GM18517 (cell line): ENCODE measurements around the gene GALNS.
"Not testable (repeated sequence)": the region's sequence is repeated elsewhere in the genome, so short reads cannot be mapped to it uniquely, and the experiment has no call there.

Experiments used
- ATAC-seq: cut with Tn5 transposase; IDR thresholded peaks from one replicate; pipeline ENCODE4 v1.9.1; 2021; ENCODE audit warnings: mild to moderate bottlenecking, moderate library complexity; ENCODE audit not compliant: unreplicated experiment

Gene GALNS

DNA sequence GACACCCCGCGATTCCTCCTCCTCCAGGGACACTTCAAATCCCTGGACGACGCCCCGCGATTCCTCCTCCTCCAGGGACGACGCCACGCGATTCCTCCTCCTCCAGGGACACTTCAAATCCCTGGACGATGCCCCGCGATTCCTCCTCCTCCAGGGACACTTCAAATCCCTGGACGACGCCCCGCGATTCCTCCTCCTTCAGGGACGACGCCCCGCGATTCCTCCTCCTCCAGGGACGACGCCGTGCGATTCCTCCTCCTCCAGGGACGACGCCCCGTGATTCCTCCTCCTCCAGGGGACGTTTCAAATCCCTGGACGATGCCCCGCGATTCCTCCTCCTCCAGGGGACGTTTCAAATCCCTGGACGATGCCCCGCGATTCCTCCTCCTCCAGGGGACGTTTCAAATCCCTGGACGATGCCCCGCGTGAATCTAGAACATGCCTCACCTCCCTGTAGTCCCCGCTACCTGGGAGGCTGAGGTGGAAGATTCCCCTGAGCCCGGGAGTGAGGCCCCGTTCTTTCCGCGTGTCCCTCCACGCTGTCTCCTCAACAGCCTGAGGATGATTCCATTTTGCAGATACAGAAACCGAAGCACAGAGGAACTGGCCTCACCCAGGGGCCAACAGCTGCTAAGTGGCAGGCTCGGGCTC is 33.1 kb upstream of the GALNS start:
- not testable (repeated sequence) for ATAC-seq

DNA sequence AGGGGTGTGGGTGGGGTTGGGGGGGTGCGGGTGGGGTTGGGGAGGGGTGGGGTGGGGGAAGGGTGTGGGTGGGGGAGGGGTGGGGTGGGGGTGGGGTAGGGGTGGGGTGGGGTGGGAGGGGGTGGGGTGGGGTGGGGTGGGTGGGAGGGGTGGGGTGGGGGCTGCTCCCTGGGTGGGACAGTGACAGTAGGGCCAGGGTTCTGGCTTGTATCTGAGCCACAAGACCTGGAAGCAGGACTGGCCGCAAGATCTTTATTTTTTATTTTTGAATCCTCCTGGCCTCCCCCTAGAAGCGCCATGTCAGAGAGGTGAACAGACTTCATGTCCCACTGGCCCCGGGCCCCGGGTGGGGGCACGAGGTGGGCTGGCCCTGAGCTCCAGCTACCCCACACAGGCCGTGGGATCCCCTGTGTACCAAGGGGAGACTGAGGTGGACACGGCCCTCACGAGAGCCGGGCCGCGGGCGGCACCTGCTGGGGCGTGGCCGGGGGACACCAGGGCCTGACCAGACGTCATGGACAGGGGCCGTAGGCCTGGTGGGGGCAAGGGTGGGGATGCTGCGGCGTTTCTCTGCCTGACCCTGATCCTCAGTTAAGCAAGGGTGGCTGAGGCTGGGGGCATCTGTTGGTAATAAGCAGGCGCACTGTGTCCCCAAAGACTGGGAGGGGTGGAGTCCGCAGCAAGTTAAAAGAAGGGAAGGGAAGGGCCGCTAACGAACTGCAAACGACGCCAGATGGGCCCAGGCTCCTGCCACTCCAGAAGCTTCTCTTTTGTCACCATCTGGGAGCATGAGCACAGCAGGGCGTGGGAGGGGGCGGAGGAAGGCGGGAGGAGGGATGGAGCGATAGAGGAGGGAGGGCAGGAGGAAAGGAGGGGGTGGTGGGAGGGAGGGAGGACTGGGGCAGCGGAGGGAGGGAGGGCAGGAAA is 32.0 kb upstream of the GALNS start:
- ATAC-seq, result no peak

DNA sequence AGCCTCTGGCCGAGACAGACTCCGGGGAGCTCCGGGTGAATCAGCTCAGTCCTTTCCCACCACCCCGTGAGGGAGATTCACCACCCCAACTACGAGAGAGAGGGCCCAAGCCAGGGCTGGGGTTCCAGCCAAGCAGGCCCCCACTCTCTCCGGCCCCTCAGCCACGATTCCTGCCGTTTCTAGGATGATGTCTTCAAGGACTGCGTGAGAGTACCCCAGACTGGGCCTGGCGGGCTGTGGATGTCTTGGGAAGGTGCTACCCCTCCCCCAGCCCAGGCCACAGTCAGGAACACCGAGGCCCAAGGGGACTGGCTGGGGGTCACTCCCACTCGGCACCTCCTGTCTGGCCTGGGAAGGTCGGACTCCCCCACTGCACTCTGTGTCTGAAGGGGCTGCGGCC is 31.3 kb upstream of the GALNS start:
- no peak for ATAC-seq

DNA sequence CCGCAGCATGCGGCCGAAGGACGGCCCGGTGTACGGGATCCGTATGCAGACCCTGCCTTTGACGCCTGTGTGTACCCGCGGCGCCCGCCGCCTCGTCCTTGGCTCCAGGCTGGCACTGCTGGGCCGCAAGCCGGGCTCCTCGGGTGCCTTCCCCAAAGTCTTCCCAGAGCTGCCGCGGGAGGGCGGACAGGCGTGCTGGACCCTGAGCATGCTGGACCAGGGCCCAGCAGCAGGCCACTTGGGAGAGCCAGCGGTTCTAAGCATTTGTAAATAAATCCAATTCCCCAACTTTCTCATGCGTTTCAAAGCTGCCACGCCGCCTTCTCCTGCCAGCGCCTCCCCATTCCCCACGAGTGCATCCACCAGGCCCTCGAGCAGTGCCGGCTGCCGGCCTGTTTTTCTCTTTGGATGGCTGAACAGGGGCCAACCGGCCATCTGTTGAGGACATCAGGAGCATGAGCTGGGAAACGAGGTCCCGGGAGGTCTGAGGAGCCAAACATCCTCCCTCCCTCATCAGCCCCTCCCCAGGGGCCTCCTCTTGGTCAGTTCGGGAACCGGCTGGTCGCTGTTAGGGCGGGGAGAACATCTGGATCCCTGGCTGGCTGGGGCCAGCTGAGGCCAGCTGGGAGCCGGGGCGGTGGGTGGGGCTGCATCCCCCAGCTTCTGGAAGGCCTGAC is 30.2 kb upstream of the GALNS start:
- no peak for ATAC-seq

DNA sequence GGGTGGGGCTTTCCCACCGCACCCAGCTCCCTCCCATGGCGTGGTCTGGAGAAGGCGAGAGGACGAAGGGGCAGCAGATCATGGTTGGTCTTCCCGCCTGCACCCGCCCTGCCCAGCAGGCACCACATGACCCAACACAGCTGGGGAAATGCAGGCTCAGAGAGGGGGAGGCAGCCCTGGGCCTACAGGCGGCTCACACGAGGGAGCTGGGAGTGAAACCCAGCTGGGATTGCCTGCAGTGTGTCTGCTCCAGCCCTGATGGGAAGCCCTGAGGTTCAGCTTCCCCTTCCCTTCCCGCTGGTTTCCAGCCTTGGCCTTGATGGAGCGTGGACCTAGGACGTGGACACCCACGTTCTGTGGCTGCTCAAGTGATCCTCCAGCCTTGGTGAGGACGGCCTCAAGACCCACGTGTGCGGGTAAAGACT is 29.7 kb upstream of the GALNS start:
- ATAC-seq, result no peak

DNA sequence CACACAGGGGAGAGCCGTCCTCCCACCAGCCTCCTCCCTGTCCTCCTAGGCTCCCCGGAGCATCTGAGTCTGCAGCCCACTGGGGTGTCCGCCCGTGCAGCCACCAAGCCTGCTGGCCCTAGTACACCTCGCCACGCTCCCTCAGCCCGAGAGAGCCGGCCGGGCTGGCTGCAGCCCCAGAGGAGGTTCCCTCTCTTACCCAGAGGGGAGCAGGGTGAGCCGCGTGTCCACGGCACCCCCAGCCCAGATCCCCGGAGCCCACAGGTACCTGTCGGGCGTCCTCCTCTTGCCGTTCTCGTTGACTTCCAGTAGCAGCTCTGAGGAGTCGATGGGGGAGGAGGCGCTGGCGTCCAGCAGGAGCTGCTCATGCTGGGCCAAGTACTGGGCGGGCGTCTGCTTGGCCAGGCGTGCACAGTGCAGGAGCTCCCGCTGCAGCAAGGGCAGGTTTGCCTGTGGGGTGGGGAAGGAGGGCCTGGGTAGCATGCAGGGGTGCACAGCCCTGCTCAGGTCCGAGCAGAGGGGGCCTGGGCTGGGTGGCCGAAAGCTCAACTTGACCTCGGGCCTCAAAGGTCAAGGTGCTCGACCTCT is 29.0 kb upstream of the GALNS start:
- no peak for ATAC-seq

DNA sequence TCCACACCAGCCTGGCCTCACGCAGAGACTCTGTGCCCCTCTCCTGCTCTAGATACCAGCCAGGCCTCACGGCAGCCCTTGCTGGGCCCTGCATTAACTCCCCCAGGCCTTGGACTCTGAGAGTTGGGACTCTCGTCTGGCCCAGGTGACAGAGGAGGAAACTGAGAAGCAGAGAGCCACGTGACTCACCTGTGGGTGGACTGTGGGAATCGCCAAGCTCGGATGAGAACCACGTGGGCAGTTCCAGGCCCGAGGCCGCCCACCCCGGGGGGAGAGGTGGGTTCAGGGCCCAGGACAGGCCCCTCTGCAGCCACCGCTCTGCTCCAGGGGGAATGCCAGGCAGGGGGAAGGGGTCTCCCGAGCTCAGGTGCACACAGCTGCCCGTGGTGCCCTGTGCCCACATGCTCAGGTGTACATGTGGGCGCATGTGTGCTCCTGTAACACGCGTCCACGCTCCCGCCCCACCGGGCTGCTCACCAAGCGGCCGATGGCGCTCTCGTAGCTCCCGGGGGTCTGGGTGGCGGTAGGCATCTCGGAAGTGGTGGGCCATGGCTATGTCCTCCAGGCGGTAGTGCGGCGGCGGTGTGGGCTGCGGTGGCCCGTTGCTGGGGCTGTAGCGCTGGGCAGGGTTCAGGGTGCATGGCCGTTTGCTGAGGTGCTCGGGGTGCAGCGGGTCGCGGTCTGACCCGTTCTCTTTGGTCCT is 28.0 kb upstream of the GALNS start:
- ATAC-seq, result no peak

DNA sequence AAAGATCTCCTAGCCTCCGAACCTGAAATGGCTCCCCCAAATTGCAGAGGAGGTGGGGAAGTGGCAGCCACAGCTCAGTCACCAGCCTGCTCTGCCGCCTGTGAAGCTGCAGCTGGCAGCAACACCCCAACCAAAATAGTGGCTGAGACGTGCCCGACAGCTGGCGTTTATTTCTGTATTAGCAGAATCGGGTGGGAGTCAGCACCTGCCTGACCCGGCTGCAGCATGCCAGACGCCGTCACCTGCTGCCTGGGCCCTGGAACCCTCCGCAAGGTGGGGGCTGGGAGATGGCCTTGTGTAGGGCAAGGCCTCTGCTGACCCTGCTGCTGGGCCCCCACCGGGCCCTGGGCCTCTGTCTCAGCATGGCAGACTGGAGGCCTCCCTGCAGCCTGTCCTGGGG is 27.2 kb upstream of the GALNS start:
- no peak for ATAC-seq

DNA sequence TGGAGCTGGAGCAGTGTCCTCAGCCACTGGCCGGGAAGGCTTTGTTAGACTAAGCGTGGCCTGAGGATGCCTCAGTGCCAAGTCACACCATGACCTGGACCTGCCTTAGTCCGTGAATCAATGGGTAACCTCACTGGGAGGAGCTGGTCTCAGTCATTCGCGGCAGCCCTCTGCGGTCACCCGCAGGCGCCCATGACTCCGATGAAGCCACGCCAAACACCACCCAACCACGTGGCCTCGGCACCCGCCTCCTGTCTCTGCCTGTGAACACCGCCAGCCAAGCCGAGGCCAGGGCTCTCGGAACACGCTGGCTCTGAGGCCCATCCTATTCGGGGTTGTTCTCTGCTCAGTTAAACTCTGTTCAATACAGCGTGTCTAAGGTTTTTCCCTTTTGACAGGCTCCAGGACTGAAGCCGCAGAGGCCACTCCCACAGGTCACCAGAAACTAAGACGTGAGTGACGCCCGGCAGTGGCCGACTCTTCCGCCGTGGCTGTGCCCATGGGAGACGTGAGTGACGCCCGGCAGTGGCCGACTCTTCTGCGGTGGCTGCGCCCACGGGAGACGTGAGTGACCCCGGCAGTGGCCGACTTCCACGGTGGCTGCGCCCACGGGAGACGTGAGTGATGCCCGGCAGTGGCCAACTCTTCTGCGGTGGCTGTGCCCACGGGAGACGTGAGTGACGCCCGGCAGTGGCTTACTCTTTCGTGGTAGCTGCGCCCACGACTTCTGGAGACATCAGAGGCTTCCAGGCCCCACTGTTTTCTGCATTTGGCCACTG is 26.6 kb upstream of the GALNS start:
- no peak for ATAC-seq

DNA sequence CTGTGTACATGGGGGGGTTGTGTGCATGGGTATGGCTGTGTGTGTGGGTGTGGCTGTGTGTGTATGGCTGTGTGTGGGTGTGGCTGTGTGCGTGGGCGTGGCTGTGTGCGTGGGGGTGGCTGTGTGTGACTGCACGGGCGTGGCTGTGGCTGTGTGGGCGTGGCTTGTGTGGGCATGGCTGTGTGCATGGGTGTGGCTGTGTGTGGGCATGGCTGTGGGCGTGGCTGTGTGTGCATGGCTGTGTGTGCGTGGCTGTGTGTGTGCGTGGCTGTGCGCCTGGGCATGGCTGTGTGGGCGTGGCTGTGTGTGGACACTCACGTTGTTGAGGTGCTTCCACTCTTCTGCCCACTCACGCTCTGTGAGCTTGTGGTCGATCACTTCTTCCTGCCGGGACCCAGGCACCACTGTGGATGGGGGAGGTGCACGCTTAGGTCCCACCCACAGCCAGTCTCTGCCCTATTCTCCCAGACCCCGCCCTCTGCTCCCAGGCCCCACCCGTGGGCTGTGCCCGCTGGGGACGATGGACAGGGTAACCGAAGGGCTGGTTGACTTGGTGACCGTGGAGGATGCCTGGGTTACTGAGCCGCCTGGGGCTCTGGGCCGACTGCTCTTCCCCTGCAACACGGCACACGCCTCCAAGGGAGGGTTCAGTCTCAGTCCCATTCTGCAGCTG is 25.7 kb upstream of the GALNS start:
- ATAC-seq, result no peak

DNA sequence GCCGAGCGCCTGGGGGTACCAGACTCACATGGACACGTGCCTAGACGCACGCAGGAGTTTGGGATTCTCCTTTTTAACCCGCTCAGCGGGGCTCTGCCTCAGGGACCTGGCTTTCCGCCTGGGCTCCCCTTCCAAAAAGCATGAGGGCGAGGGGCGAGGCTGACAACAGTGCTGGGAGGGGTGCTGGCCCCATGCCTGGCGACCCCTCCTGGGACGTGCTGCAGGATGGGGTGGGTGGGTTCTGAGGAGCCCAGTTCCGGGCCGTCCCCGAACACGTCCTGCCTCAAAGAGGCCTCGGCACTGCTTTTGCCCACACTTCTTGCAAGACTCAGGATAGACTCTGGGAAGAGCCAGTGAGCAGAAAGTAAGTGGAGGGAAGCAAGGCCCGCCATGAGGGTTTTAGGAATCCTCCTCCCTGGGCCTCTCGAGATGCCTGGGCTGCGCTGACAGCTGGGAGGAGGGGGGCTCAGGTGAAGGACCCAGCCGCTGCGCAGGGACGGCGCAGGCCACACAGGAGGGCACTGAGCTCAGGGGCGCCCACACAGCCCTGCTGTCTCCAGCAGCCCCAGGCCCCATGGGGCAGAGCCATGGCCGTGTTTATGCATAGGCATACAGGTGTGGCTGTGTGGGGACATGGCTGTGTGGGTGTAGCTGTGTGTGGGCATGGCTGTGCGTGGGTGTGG is 25.1 kb upstream of the GALNS start:
- ATAC-seq, result no peak

DNA sequence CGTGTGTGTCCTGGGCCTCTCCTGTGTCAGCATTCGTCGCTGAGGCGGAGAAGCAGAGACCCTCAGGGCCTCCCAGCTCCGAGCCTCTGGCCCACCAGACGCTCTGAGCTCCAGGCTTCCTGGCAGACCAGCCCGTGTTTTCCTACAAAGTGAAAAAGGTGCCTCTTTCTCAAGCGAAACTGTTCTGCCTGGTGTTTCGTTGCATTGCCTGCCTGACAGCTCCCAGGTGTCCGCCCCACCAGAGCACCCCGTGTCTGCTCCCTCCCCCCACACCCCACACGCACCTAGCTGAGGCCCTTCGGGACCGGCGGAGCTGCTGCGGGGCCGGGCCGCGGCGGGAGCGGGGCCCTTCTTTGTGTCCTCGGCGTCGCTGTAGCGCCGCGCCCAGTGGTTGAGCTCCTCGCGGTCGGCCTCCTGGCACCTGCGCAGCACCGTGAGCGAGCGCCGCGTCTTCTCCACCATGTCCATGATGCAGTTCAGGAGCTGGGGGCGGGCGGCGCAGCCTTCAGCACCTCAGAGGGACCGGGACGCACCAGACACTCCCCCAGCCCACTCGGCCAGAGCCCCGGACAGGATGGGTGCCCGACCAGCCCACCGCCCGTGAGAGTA is 24.4 kb upstream of the GALNS start:
- no peak for ATAC-seq

DNA sequence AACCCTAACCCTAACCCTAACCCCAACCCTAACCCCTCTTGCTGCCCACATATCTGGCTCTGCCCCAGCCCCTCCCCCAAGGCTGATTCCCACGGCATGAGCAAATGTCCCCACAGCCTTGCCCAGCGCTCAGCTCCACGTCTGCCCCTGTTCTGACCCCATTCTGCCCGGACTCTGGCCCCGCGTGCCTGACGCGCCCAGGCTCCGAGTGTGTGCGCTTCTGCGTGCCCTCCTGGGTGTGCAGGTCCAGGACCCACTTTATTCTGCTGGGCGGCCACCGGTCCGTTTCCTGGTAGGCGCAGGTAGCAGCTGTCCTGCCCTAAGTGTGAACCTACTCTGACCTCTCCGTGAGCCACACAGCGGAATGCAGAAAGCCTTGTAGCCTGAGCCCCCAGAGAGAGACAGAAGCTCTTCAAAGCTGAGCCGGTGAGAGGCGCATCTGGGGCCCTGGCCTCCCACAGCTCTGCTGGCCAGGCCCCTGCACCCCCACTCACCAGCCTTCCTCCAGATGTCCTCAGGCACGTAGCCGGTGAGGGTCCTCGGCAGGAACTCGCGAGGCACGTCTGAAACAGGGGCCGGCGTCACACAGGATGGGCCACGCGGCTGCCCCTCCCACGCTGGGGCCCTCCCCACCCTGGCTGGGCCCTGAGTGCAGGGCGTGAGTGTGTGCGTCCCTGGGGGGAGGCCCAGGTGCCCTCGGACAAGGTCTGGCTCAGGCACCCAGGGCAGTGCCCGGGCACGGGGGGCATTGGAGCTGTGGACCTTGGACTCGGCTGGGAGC is 23.7 kb upstream of the GALNS start:
- no peak for ATAC-seq

DNA sequence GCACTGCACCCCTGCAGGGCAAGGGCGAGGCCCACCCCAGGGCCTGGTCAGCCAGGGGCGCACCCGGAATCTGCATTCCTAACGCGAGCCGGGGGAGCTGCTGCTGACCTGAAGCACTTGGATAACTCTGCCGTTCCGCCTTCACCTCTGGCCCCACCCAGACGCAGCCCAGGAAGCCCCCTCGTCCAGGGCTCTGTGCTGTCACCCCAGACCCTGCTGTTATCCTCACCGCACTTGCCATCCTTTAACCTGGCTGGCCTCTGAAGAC is 23.0 kb upstream of the GALNS start:
- no peak for ATAC-seq

DNA sequence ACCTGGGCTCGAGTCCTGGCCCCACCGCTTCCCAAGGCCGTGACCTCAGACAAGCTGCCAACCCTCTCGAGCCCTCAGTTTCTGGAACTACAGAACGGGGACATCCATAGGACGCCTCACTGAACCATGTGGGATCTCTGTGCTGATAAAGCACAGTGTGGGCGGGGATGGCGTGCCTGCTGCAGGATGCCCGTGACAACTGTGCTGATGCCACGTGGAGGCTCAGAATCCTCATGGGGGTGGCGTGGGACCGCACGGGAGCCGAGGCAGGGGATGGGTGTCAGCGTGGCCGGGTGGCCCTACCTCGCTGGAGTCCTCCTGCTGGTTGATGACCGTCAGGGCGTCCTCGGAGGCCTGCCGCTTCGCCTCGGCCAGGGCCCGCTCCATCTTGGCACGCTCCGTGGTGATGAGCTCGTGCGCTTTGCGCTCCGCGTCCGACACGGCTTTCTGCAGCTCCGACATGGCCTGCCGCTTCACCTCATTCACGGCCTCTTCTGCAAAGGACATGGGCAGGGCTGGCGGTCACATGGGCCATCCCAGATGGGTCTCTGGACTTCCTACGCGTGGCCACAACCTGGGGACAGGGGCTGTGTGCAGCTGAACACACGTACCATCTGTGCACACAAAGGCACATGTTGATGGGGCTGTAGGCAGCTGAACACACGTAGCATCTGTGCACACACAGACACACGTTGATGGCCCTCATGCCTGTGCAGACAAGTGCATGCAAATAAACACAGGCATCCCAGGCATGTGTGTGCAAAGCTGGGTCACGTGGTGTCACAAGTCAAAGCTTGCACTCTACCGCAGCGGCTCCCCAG is 22.4 kb upstream of the GALNS start:
- ATAC-seq, result no peak

DNA sequence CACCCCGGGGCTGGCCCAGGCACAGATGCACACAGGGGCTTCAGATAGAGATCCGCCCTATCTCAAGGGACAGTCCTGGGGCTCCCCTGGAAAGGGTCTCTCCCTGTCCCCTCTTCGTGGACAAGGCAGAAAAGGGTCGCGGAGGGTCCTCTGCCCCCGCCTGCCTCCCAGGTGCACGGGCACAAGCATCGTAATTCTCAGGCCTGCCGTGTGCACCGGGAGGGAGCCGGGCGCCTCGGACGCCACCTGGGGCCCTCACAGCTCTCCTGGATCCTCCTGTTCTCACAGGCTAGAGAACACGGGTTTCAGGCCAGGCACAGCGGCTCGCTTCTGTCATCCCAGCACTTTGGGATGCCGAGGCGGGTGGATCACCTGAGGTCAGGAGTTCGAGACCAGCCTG is 21.6 kb upstream of the GALNS start:
- ATAC-seq, result no peak
